GM04503 (cell line): ENCODE data around the gene CFAP61.
A peak's percentile ranks its signal among the peaks of the same experiment; 100 is the strongest.

Experiments
- DNase-seq: peaks from one replicate; pipeline ENCODE4 v3.0.0-alpha.2; 2012; ENCODE audit warnings: low read depth

The CFAP61 gene

GRCh38 chr20:20276811-20277530 is 224.6 kb downstream of the CFAP61 start:
- DNase-seq, result no peak

- no peak for DNase-seq
These were observed 225.6 kb downstream of the CFAP61 start for GRCh38 chr20:20277894-20278335.

GRCh38 chr20:20286061-20286460 is 233.7 kb downstream of the CFAP61 start:
- no peak for DNase-seq

- DNase-seq, result no peak
These were observed 237.0 kb downstream of the CFAP61 start for GRCh38 chr20:20289331-20289730.

GRCh38 chr20:20292472-20292871 is 240.1 kb downstream of the CFAP61 start:
- DNase-seq, result no peak

GRCh38 chr20:20293141-20293540 is 240.8 kb downstream of the CFAP61 start:
- DNase-seq, result no peak

- DNase-seq, result no peak
These were observed 241.5 kb downstream of the CFAP61 start for GRCh38 chr20:20293691-20294385.

- DNase-seq, result no peak
These were observed 243.5 kb downstream of the CFAP61 start for GRCh38 chr20:20295621-20296498.

GRCh38 chr20:20297181-20297580 is 244.8 kb downstream of the CFAP61 start:
- no peak for DNase-seq

GRCh38 chr20:20297752-20298151 is 245.4 kb downstream of the CFAP61 start:
- no peak for DNase-seq

- DNase-seq, result no peak
These were observed 247.6 kb downstream of the CFAP61 start for GRCh38 chr20:20299904-20300303.

GRCh38 chr20:20303320-20303719 is 251.0 kb downstream of the CFAP61 start:
- DNase-seq, result no peak

GRCh38 chr20:20303742-20304141 is 251.4 kb downstream of the CFAP61 start:
- DNase-seq, result no peak

- DNase-seq, result no peak
These were observed 252.6 kb downstream of the CFAP61 start for GRCh38 chr20:20304942-20305341.

- DNase-seq, result no peak
These were observed 260.2 kb downstream of the CFAP61 start for GRCh38 chr20:20312562-20312961.

- no peak for DNase-seq
These were observed 264.9 kb downstream of the CFAP61 start for GRCh38 chr20:20317195-20317594.

GRCh38 chr20:20317621-20318364 is 265.5 kb downstream of the CFAP61 start:
- DNase-seq, result no peak

- peak; percentile 3 for DNase-seq
These were observed 266.2 kb downstream of the CFAP61 start for GRCh38 chr20:20318365-20319161.

GRCh38 chr20:20321134-20321533 is 268.8 kb downstream of the CFAP61 start:
- DNase-seq, result no peak

- DNase-seq, result no peak
These were observed 269.6 kb downstream of the CFAP61 start for GRCh38 chr20:20321917-20322316.

- DNase-seq, result no peak
These were observed 270.6 kb downstream of the CFAP61 start for GRCh38 chr20:20322912-20323311.
